Thyroid gland (tissue), 4 donors: ENCODE data around the gene ORM1. TPM values are rescaled to one million over a fixed set of nuclear protein-coding genes. Genes with fewer than 3 reads are reported as not detected.
A peak's percentile ranks its signal among the peaks of the same experiment; 100 is the strongest.
"Not testable (repeated sequence)": the region's sequence is repeated elsewhere in the genome, so short reads cannot be mapped to it uniquely, and the experiment has no call there.

Experiments
- DNase-seq, 2 donors: peaks; one replicate each; pipeline ENCODE4 v3.0.0-alpha.2; 2019
- H3K27ac ChIP-seq, 3 donors: fragments of 200-600 bp; sonication (generic); 1 replicate in 2 of 3; 2 replicates in 1 of 3; pipeline ENCODE4 v1.5.1; 2016 to 2019; ENCODE audit warnings: mild to moderate bottlenecking in 1 of 3, moderate library complexity in 1 of 3
- H3K27me3 ChIP-seq: fragments of 200-600 bp; sonication (generic); one replicate; pipeline ENCODE4 v1.5.1; 2019
- H3K36me3 ChIP-seq, 2 donors: fragments of 200-600 bp; sonication (generic); one replicate each; pipeline ENCODE4 v1.5.1; 2016 to 2019
- H3K4me1 ChIP-seq, 2 donors: fragments of 200-600 bp; sonication (generic); one replicate each; pipeline ENCODE4 v1.5.1; 2017 to 2019
- H3K4me3 ChIP-seq, 3 donors: fragments of 200-600 bp; sonication (generic); replicated peaks in 1 of 3; 1 replicate in 2 of 3; 2 replicates in 1 of 3; pipeline ENCODE4 v1.5.1; 2016; ENCODE audit warnings: mild to moderate bottlenecking in 1 of 3
- H3K9me3 ChIP-seq: fragments of 200-600 bp; sonication (generic); one replicate; pipeline ENCODE4 v1.5.1; 2017
- POLR2A ChIP-seq, 2 donors: fragments of 450-650 bp; IDR thresholded peaks; one replicate each; pipeline ENCODE4 v1.6.1; 2017; ENCODE audit warnings: antibody characterized with exemption in 2 of 2, mild to moderate bottlenecking in 2 of 2, moderate library complexity in 1 of 2
- WGBS, 2 donors: methylation state at CpG; one replicate each; pipeline ENCODE4 v1.1.5; 2017; 5-methylcytosine and 5-hydroxymethylcytosine counted together
- intact Hi-C: fragments of 100-400 bp; cut with DNase I; formaldehyde crosslinking; loops from one replicate; pipeline ENCODE4 v1.15.1; 2023
- total RNA-seq, 4 donors: library from RNA; depleted of rRNA; stranded (reverse); fragments of >200 nt; gene quantifications; one replicate each; pipeline ENCODE4 v1.2.3, GENCODE V29; 2016
- TF ChIP-seq, protein P1 (sequence below), 6 experiments: fragments of 200-600 bp in 3 of 6; fragments of 450-650 bp in 3 of 6; sonication (generic) in 3 of 6; IDR thresholded peaks; one replicate each; pipeline ENCODE4 v1.5.1; 2016 to 2019; ENCODE audit warnings: antibody characterized with exemption in 6 of 6, mild to moderate bottlenecking in 2 of 6, inconsistent platforms in 1 of 6, moderate library complexity in 1 of 6

The ORM1 gene
- total RNA-seq, 4 donors from 2014 or later = not detected

DNA sequence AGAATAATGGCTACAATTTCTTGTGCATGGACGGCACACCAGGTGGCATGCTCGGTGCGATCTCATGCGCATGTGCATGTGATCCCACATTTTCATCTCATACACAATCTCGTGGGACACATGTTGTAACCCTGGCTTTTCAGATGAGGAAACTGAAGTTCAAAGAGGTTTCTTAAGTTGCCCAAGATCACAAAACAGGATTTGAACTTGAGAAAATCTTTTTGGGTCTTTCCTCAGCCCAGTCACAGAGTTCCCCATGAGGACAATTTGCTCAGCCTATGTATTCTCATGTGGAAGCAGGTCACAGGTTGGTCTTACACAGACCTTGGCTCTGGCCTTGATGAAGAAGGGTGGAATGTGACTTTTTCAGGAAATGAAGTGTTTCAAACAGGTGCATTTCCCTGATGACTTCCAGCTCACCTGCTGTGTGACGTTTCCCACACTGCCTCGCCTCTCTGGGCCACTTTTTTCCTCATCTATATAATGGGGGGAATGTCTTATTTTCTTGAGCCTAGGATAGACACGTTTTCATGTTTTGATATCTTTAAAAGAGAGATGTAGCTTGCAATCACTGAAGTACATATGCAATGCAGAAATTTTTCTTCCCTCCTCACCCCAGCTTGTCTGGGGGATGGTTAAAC lies 7.1 kb upstream of the ORM1 start:
- no peaks in the 10 kb centered on the region for H3K36me3 ChIP-seq
- peaks cover 10 to 16% of the 10 kb centered on the region in 2 donors for H3K4me1 ChIP-seq
- H3K9me3 ChIP-seq = no peaks in the 10 kb centered on the region
- no peak overlapping the region for H3K27ac ChIP-seq
- no peak for TF ChIP-seq POLR2A (IDR thresholded peaks at IDR 0.05)
- TF ChIP-seq, protein P1, sequence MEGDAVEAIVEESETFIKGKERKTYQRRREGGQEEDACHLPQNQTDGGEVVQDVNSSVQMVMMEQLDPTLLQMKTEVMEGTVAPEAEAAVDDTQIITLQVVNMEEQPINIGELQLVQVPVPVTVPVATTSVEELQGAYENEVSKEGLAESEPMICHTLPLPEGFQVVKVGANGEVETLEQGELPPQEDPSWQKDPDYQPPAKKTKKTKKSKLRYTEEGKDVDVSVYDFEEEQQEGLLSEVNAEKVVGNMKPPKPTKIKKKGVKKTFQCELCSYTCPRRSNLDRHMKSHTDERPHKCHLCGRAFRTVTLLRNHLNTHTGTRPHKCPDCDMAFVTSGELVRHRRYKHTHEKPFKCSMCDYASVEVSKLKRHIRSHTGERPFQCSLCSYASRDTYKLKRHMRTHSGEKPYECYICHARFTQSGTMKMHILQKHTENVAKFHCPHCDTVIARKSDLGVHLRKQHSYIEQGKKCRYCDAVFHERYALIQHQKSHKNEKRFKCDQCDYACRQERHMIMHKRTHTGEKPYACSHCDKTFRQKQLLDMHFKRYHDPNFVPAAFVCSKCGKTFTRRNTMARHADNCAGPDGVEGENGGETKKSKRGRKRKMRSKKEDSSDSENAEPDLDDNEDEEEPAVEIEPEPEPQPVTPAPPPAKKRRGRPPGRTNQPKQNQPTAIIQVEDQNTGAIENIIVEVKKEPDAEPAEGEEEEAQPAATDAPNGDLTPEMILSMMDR (IDR thresholded peaks at IDR 0.05) = no peak
- no peaks in the 10 kb centered on the region for H3K27me3 ChIP-seq
- intact Hi-C loops = no loop called here
- WGBS, 2 donors = 86 to 92% methylated on average over 8 of the region's 8 CpGs
- no peak overlapping the region for H3K4me3 ChIP-seq
- DNase-seq = no peak

- peak; percentile 82 to 86 for DNase-seq
- no peak overlapping the region for H3K4me3 ChIP-seq
- no peaks in the 10 kb centered on the region for H3K9me3 ChIP-seq
- H3K27ac ChIP-seq = no peak overlapping the region
- intact Hi-C loops = no loop called here
- peaks cover 10 to 16% of the 10 kb centered on the region in 2 donors for H3K4me1 ChIP-seq
- no peak for TF ChIP-seq POLR2A (IDR thresholded peaks at IDR 0.05)
- TF ChIP-seq, protein P1 (IDR thresholded peaks at IDR 0.05) = no peak
- H3K27me3 ChIP-seq = no peaks in the 10 kb centered on the region
- no peaks in the 10 kb centered on the region for H3K36me3 ChIP-seq
- WGBS, 2 donors = 28 to 45% methylated on average over 10 of the region's 10 CpGs
These were observed 6.2 kb upstream of the ORM1 start for GRCh38 chr9:114316605-114317230.

GRCh38 chr9:114317665-114318357 lies 5.1 kb upstream of the ORM1 start:
- Histone ChIP-seq H3K9me3 (no peaks in the 10 kb centered on the region), H3K36me3 (no peaks in the 10 kb centered on the region), H3K27me3 (no peaks in the 10 kb centered on the region), H3K4me1 (peaks cover 10 to 16% of the 10 kb centered on the region in 2 donors), H3K4me3 (no peak overlapping the region), H3K27ac (no peak overlapping the region)
- WGBS, 2 donors = 64 to 78% methylated on average over 8 of the region's 8 CpGs
- intact Hi-C loops = no loop called here
- no peak for DNase-seq
- no peak for TF ChIP-seq POLR2A (IDR thresholded peaks at IDR 0.05)
- TF ChIP-seq, protein P1 (IDR thresholded peaks at IDR 0.05) = no peak

DNA sequence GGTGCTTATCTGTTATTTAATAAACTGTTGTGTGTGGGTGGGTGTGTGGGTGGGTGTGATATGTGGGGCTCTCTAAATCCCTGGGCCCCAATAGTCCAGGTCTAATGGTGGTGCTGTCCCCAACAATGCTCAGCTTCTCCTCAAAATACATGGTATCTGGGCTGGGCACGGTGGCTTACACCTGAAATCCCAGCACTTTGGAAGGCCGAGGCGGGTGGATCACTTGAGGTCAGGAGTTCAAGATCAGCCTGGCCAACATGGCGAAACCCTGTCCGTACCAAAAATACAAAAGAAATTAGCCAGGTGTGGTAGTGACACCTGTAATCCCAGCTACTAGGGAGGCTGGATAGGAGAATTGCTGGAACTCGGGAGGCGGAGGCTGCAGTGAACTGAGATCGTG lies 4.5 kb upstream of the ORM1 start:
- H3K9me3 ChIP-seq = no peaks in the 10 kb centered on the region
- no peak overlapping the region for H3K27ac ChIP-seq
- TF ChIP-seq, protein P1 (IDR thresholded peaks at IDR 0.05) = no peak
- TF ChIP-seq POLR2A (IDR thresholded peaks at IDR 0.05) = no peak
- intact Hi-C loops = no loop called here
- H3K4me1 ChIP-seq = peaks cover 10 to 16% of the 10 kb centered on the region in 2 donors
- no peak for DNase-seq
- WGBS, 2 donors = 91 to 93% methylated on average over 8 of the region's 8 CpGs
- no peak overlapping the region for H3K4me3 ChIP-seq
- no peaks in the 10 kb centered on the region for H3K27me3 ChIP-seq
- H3K36me3 ChIP-seq = no peaks in the 10 kb centered on the region

DNA sequence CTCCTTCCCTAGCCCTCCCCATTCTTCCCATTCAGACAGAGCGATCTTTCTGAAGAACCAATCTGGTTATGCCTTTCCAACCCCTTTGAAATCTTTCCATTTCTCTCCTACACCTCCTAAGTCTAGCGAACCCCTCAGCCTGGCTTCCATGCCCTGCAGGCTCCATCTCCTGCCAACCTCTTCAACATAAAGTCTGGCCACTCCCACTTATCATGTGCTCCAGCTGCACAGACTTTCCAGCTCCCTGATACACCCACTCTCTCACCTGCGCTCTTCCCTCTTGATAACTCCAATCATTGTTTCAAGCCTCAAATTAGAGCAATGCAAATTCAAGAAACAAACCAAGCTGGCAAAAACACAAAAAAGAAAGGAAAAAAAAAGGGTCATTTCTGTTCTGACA lies 3.8 kb upstream of the ORM1 start:
- peaks cover 10 to 16% of the 10 kb centered on the region in 2 donors for H3K4me1 ChIP-seq
- H3K27ac ChIP-seq = no peak overlapping the region
- no peak overlapping the region for H3K4me3 ChIP-seq
- H3K27me3 ChIP-seq = no peaks in the 10 kb centered on the region
- 52 to 60% methylated on average over 3 of the region's 3 CpGs for WGBS, 2 donors
- H3K9me3 ChIP-seq = no peaks in the 10 kb centered on the region
- peak; percentile 20 to 22 for DNase-seq
- intact Hi-C loops = no loop called here
- no peaks in the 10 kb centered on the region for H3K36me3 ChIP-seq
- TF ChIP-seq, protein P1 (IDR thresholded peaks at IDR 0.05) = no peak
- TF ChIP-seq POLR2A (IDR thresholded peaks at IDR 0.05) = no peak

GRCh38 chr9:114320710-114321109 lies 2.2 kb upstream of the ORM1 start:
- 86 to 97% methylated on average over 7 of the region's 7 CpGs for WGBS, 2 donors
- not testable (repeated sequence) for H3K36me3 ChIP-seq

More at GRCh38 chr9:114320710-114321109, 2.2 kb upstream of the ORM1 start:
- DNase-seq, H3K4me3 ChIP-seq, H3K27ac ChIP-seq, intact Hi-C loops, H3K9me3 ChIP-seq, H3K27me3 ChIP-seq: not testable (repeated sequence)
- peaks cover 10 to 16% of the 10 kb centered on the region in 2 donors for H3K4me1 ChIP-seq
